T-helper 1 cell (primary cell): ENCODE data around the gene ZNF787.
"Not testable (repeated sequence)": the region's sequence is repeated elsewhere in the genome, so short reads cannot be mapped to it uniquely, and the experiment has no call there.

Experiments used
- DNase-seq, 5 donors: peaks; one replicate each; pipeline ENCODE4 v3.0.0-alpha.2; 2012 to 2020

The ZNF787 gene

GRCh38 chr19:56103027-56103614 lies 18.0 kb downstream of the ZNF787 start:
- DNase-seq: no peak

DNA sequence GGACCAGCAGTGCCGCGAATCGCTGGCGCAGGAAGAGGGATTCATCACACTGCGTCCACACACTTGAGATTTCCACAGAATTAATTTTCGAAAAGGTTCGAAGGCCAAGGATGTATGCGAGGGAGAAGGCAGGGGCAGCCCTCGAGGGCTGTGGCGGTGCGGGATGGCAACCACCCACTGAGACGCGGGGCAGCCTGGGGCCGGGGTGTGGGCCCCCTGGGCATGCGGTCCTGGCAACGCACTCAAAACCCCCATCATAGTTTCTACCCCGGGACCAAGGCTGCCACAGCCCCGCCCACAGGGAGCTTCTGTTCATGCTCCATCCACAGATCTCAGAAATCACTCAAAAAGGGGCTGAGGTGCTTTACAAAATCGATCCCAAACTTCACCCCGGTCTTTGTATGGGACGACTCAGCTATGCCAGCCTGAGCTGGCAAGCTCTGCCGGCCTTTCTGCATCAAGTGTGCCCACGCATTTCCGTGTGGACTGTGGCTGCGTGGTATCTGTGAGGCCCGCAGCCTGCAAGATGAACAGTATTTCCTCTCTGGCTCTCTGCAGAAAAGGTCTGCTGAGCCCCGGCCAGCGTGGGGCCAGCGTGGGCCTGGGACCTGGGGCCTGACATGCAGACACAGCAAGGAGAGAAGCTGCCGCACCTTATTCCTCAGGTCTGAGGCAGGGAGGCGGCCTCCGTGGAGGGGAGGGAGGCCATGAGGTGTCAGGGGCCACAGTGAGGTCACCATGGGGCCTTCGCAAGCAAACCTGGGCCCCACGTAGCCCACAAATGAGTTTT lies 19.2 kb downstream of the ZNF787 start:
- DNase-seq: no peak

DNA sequence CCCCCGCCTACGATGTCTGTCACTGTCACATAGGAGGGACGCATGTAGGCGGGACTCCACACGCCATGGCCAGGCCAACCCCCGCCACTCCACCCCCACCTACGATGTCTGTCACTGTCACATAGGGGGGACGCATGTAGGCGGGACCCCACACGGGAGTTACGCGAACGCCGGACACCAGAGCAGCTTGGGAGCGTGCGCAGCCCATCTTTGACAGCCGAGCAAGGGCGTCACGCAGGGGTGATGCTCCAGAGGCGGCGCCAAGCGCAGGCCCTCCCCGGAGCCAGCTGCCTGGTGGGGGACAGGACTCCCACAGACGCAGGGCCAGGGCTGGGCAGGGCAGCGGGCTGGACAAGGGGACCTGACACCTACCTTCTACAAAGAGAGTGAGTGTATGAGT lies 20.0 kb downstream of the ZNF787 start:
- no peak for DNase-seq

- no peak for DNase-seq
Measured at GRCh38 chr19:56099638-56100539, 21.2 kb downstream of the ZNF787 start.

DNA sequence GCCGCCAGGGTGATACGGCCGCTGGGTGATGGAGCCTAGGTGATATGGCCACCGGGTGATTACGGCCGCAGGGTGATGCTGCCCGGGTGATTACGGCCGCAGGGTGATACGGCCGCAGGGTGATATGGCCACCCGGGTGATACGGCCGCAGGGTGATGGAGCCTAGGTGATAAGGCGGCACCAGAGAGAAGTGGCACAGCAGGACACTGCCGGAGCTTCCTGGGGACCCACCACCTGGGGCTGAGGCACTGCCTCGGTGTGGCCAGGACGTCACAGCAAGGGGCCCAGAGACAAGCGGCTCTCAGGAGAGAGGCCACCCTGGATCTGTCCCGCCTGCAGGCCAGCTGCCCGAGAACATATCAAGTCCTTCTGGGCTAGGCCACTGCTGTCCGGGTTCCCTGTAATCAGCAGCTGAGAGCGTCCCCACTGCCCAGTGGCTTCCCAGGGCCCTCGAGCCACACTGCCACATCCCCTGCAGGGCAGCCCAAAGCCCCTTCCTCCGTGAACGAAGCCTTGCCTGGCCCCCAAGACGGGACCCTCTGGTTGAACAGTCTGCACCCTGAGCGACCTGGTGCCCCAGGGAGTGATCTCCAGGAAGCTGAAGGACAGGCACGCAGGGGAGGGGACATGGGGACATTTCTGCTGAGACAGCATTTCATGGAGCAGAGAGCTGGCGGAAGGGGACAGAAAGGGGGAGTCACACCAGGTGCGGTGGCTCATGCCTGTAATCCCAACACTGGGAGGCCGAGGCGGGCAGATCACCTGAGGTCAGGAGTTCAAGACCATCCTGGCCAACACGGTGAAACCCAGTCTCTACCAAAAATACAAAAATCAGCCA lies 22.1 kb downstream of the ZNF787 start:
- DNase-seq: no peak

DNA sequence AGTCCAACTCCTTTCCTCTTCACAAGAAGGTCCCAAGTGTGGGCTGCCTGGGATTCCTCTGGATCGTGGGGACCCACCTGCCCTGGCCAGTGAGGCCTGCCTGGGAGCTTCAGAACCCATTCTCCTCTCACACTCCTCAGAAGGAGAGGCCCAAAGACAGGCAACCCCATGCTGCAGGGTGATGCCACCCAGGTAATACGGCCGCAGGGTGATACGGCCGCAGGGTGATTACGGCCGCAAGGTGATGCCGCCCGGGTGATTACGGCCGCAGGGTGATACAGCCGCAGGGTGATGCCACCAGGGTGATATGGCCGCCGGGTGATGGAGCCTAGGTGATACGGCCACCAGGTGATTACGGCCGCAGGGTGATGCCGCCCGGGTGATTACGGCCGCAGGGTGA lies 22.9 kb downstream of the ZNF787 start:
- not testable (repeated sequence) for DNase-seq

- no peak for DNase-seq
Measured at GRCh38 chr19:56097776-56098175, 23.3 kb downstream of the ZNF787 start.

DNA sequence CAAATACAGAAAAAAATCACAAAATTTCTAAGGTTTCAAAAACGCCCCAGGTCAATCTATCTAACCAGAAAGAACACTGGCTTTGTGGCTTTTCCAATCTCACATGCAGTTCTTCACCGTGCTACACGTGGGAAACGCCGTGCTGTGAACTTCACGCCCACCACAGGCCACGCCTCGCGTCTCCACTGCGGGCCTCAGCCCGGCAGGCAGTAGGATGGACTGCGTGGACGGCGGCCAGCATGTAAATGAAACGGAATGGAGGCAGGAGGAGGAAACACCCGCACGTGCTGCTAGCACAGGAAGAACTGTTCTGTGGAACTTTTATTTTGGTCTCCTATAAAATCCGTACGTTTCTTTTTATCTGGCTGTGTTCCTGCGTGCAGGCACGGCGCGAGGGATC lies 23.8 kb downstream of the ZNF787 start:
- DNase-seq: no peak

DNA sequence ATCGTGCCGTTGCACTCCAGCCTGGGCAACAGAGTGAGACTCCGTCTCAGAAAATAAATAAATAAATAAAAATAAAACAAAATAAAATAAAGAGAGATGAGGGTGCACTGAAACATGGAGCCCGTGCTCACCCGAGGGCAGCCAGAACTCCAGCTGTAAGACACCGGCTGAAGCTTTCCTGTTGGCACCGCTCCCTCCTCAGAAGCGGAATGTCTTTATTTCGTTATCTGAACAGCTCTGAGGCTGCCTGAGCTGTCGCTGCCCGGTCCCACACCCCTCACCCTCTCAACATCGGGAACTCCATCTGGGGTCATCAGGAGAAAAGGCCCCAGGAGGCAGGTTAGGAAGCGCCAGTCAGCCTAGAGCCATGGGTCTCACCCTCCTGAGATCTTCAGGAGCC lies 24.4 kb downstream of the ZNF787 start:
- DNase-seq: no peak

DNA sequence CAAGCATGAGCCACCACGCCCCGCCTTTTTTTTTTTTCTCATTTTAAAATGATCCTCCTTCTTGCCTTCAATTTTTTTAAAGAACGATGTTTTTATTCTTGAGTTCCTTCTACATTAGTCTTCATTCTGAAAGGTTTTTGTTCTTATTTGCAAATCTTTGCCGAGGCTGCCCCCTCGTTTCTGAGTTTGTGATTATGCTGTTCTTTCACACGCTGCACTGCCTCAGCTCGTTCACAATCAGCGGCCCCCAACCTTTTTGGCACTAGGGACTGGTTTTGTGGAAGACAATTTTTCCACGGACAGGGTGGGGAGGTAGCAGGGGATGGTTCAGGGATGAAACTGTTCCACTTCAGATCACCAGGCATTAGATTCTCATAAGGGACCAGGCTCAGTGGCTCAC lies 26.6 kb downstream of the ZNF787 start:
- DNase-seq: no peak

DNA sequence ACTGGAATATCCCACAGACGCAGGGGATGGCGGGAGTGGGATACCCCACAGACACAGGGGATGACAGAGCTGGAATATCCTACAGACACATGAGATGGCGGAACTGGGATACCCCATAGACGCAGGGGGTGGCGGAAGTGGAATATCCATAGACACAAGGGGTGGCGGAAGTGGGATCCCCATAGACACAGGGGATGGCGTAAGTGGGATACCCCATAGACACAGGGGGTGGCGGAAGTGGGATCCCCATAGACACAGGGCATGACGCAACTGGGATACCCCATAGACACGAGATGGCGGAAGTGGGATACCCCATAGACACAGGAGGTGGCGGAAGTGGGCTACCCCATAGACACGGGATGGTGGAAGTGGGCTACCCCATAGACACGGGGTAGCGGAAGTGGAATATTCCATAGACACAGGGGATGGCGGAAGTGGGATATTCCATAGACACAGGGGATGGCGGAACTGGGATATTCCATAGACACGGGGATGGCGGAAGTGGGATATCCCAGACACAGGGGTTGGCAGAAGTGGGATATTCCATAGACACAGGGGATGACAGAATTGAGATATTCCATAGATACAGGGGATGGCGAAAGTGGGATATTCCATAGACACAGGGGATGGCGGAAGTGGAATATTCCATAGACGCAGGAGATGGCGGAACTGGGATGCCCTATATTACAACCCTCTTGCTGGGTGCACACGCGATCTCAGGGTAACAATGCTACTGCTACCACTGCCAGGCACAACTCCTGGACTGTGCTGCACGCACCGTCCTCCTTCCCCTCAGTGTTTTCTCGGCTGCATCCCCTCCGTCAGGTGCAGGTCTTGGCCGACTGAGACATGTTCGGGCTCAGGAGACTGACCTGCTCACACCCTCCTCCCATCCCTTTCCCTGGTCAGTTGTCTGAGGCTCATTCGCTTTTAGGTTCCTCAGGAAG lies 28.1 kb downstream of the ZNF787 start:
- DNase-seq: no peak

- peak in 3 of 5 donors; percentile 38 to 43 (median 41) for DNase-seq
Measured at GRCh38 chr19:56091751-56092546, 29.1 kb downstream of the ZNF787 start.

DNA sequence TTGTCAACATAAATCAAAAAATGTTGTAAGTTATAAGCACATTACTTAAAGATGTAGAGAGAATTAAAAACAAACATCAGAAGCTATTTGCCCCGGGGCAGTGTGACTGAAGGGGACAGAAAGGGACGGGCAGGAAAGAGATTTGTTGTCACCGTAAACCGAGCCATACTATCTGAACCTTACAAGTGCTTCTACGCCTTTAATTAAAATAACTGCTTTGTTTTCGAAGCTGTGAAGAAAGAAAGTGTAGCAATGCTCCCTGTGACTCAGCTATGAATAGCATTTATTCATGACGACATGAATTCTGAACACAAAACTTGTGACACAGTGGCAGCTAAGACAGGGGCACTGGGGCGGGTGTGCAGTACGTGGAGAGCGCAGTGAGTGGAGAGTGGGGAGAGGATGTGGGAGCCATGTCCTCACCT lies 30.0 kb downstream of the ZNF787 start:
- no peak for DNase-seq

GRCh38 chr19:56089344-56089743 lies 31.8 kb downstream of the ZNF787 start:
- no peak for DNase-seq

DNA sequence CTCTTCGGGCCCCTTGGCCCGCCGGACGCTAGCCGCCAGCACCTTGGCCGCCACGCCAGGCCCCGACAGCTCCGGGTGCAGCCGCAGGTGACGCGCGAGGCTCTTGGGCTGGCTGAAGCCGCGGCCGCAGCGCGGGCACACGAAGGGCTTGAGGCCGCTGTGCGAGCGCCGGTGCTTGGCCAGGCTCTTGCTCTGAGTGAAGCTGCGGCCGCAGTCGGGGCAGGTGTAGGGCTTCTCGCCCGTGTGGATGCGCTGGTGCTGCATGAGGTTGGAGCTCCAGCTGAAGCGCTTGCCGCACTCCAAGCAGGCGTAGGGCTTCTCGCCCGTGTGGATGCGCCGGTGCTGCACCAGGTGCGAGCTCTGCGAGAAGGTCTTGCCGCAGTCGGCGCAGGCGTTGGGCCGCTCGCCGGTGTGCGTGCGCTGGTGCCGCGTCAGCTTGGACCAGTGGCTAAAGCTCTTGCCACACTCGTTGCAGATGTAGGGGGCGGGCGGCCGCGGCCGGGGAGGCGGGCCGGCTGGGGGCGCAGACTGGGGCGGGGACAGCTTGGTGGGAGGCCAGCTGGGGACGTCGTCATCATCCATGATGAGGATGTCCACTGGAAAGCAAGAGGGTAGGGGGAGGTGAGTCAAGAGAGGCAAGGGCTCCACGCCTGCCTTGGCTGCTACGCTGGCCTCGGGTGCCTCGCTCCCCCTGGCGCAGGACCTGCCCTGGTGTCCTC lies 32.4 kb downstream of the ZNF787 start:
- no peak for DNase-seq

DNA sequence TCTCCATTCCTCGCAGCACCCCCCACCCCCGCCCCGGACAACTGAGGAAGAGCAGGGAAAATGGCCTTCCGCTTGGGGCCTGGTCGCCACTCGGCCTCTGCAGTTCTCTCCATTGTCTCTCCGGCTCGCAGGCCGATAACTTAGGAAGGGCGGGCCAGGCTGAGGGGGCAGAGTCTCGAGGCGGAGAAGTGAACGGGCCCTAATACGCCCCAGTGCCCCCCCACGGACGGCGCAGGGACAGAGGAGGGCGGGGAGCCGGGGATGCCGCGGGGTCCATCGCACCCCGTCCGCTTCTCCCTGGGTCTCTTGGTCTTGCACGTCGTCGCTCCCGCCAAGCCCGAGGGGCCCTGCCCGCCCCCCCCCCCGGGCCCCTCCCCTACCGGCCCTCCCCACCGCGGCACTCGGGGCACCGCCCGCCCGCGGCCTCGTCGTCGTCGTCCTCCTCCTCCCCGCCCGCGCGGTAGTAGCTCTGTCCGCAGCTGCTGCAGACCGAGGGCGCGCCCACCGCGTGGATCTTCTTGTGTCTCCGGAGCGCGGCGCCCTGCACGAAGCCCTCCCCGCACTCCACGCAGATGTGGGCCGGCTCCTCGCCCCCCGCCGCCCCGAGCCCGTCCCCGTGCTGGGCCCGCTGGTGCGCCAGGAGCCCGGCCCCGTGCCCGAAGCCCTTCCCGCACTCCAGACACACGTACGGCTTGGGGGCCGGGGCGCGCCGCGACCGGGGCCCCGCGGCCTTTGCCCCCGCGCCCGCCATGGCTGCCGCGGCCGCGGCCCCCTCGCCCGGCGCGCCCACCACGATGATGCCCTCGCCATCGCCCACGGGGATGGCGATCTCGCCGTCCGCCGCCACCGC lies 33.2 kb downstream of the ZNF787 start:
- no peak for DNase-seq

- DNase-seq: no peak
Measured at GRCh38 chr19:56086671-56087430, 34.2 kb downstream of the ZNF787 start.
